GM12891 (cell line): ENCODE results near the gene AHCYL1.

ENCODE experiments used
- POLR2A ChIP-seq: IDR thresholded peaks from 2 replicates; pipeline ENCODE4 v1.6.1; 2011; ENCODE audit warnings: low read depth, low read length, control low read depth
- SPI1 ChIP-seq: IDR thresholded peaks from 2 replicates; pipeline ENCODE4 v1.6.1; 2011; ENCODE audit warnings: low read depth, low read length, control low read depth
- TAF1 ChIP-seq: IDR thresholded peaks from 2 replicates; pipeline ENCODE4 v1.6.1; 2011; ENCODE audit warnings: low read depth, low read length, control low read depth

DNA sequence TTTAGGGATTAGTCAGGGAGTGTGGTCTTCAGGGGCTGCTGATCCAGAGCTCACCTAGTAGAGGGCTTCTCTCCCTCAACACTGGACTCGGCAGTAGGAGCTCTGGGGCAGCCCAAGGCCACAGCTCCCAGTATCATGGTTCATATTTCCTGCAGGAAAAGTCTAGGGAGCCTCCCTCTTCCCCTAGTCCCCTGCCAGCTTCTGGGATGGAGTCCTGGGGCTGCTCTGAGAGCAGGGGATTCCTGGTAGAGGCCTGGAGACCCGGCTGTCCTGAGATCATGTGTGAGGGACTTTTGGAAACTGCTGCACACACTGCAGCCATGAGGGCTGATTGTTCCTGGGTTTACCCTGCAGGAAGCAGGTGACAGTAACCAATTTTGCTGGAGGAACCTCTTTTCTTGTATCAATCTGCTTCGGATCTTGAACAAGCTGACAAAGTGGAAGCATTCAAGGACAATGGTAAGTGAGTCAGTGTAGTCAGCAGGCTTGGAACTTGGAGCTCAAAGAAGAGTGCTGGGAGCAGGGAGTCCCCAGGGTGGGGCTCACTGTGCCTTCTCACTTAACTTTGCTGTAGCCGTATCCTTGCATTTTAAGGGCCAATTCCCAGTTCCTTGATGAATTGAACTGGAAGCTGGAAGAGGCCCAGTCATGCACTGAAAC lies 66.2 kb downstream of the AHCYL1 start:
- TF ChIP-seq POLR2A (no peak), TAF1 (no peak), SPI1 (no peak)
